GM12878 (cell line): ENCODE measurements around the gene UCHL5. TPM values are rescaled to one million over a fixed set of nuclear protein-coding genes. Genes with fewer than 3 reads are reported as not detected.

Experiments
- BMI1 ChIP-seq: fragments of 450-650 bp; IDR thresholded peaks from 2 replicates; pipeline ENCODE4 v1.6.1; 2016; ENCODE audit warnings: mild to moderate bottlenecking, moderate library complexity, borderline replicate concordance
- CTCF ChIP-seq, 3 experiments: IDR thresholded peaks in 2 of 3; conservative IDR thresholded peaks in 1 of 3; 2 replicates each; pipeline ENCODE4 v1.5.1; 2011; ENCODE audit warnings: low read depth in 3 of 3, low read length in 3 of 3, mild to moderate bottlenecking in 3 of 3, control low read depth in 2 of 3, moderate library complexity in 2 of 3, inconsistent platforms in 1 of 3, mixed read lengths in 1 of 3; ENCODE audit not compliant: control insufficient read depth in 2 of 3, insufficient read depth in 1 of 3; ENCODE audit errors: extremely low read depth in 1 of 3
- ELK1 ChIP-seq: IDR thresholded peaks from 2 replicates; pipeline ENCODE4 v1.6.1; 2012; ENCODE audit warnings: low read depth, low read length, improper control_type of control experiment
- ETV6 ChIP-seq, 2 experiments: fragments of 450-650 bp in 1 of 2; IDR thresholded peaks in 1 of 2; conservative IDR thresholded peaks in 1 of 2; 2 replicates each; pipeline ENCODE4 v1.6.1; 2014; ENCODE audit warnings: antibody characterized with exemption in 1 of 2, borderline replicate concordance in 1 of 2, low read depth in 1 of 2, mild to moderate bottlenecking in 1 of 2, moderate library complexity in 1 of 2
- HDAC6 ChIP-seq: fragments of 200-600 bp; sonication (generic); IDR thresholded peaks from one replicate; pipeline ENCODE4 v1.8.0; 2017; ENCODE audit warnings: antibody characterized with exemption; ENCODE audit not compliant: unreplicated experiment
- IRF4 ChIP-seq: IDR thresholded peaks from 2 replicates; pipeline ENCODE4 v1.6.1; 2011; ENCODE audit warnings: low read depth, low read length
- JUND ChIP-seq: IDR thresholded peaks from 2 replicates; pipeline ENCODE4 v1.6.1; 2012; ENCODE audit warnings: low read depth, mild to moderate bottlenecking, low read length, improper control_type of control experiment, moderate library complexity
- MYC ChIP-seq: IDR thresholded peaks from 2 replicates; pipeline ENCODE4 v1.6.1; 2011; ENCODE audit warnings: mild to moderate bottlenecking, low read length, moderate library complexity, inconsistent platforms; ENCODE audit not compliant: insufficient read depth, insufficient replicate concordance, insufficient read length, severe bottlenecking
- NFXL1 ChIP-seq: fragments of 450-650 bp; IDR thresholded peaks from 2 replicates; pipeline ENCODE4 v1.6.1; 2017; ENCODE audit warnings: antibody characterized with exemption, mild to moderate bottlenecking, borderline replicate concordance
- PRDM15 ChIP-seq: fragments of 450-650 bp; formaldehyde crosslinking; IDR thresholded peaks from 2 replicates; pipeline ENCODE4 v1.4.0; 2020; ENCODE audit warnings: mild to moderate bottlenecking, moderate library complexity
- RAD51 ChIP-seq: fragments of 450-650 bp; IDR thresholded peaks from 2 replicates; pipeline ENCODE4 v1.6.1; 2016; ENCODE audit warnings: moderate library complexity, mild to moderate bottlenecking, inconsistent platforms
- SMAD1 ChIP-seq: fragments of 450-650 bp; IDR thresholded peaks from 2 replicates; pipeline ENCODE4 v1.6.1; 2018; ENCODE audit warnings: mild to moderate bottlenecking, low read depth; ENCODE audit not compliant: partially characterized antibody
- SREBF1 ChIP-seq: IDR thresholded peaks from 2 replicates; pipeline ENCODE4 v1.6.1; 2012; ENCODE audit warnings: mild to moderate bottlenecking, low read length
- SREBF2 ChIP-seq: IDR thresholded peaks from 2 replicates; pipeline ENCODE4 v1.6.1; 2012; ENCODE audit warnings: mild to moderate bottlenecking, low read length
- YY1 ChIP-seq: IDR thresholded peaks from 2 replicates; pipeline ENCODE4 v1.6.1; 2011; ENCODE audit warnings: low read depth, mild to moderate bottlenecking, low read length
- ZNF274 ChIP-seq: IDR thresholded peaks from one replicate; pipeline ENCODE4 v1.8.0; 2011; ENCODE audit not compliant: insufficient read length, insufficient read depth
- polyA plus RNA-seq, 11 experiments: library from polyadenylated mRNA; depleted of rRNA in 4 of 11; unstranded in 6 of 11; stranded (reverse) in 5 of 11; fragments of >200 nt; fragmentation: Nextera tagmentation in 4 of 11; fragmentation: Illumina TruSeq in 1 of 11; extraction: Ambion mirVana in 4 of 11; extraction: Trizol in 1 of 11; gene quantifications; 1 replicate in 1 of 11; 2 replicates in 10 of 11; pipeline versions ENCODE4 v1.2.1 to v1.2.3, GENCODE V29; 2011 to 2016; ENCODE audit warnings: inconsistent platforms in 2 of 11, missing spikeins in 2 of 11, low read depth in 1 of 11
- total RNA-seq, 4 experiments: library from RNA; depleted of rRNA in 3 of 4; stranded (reverse); fragments of >200 nt in 3 of 4; fragmentation: Illumina TruSeq in 1 of 4; extraction: Trizol in 1 of 4; gene quantifications; 2 replicates each; pipeline versions ENCODE4 v1.2.1 to v1.2.3, GENCODE V29; 2013 to 2021
- TF ChIP-seq, protein P1 (sequence below): IDR thresholded peaks from 2 replicates; pipeline ENCODE4 v1.6.1; 2011; ENCODE audit warnings: mild to moderate bottlenecking, low read depth, low read length, moderate library complexity; ENCODE audit not compliant: insufficient replicate concordance
- TF ChIP-seq, protein P2 (sequence below): fragments of 450-650 bp; conservative IDR thresholded peaks from 2 replicates; pipeline ENCODE4 v1.6.1; 2017; ENCODE audit warnings: mild to moderate bottlenecking, moderate library complexity

UCHL5 gene
- total and polyA plus RNA-seq, 10 of the 15 experiments (the other 5 are each of a cell fraction or from before 2014, with no cell fraction given): 30.1 to 179 (median 60.1) TPM

DNA sequence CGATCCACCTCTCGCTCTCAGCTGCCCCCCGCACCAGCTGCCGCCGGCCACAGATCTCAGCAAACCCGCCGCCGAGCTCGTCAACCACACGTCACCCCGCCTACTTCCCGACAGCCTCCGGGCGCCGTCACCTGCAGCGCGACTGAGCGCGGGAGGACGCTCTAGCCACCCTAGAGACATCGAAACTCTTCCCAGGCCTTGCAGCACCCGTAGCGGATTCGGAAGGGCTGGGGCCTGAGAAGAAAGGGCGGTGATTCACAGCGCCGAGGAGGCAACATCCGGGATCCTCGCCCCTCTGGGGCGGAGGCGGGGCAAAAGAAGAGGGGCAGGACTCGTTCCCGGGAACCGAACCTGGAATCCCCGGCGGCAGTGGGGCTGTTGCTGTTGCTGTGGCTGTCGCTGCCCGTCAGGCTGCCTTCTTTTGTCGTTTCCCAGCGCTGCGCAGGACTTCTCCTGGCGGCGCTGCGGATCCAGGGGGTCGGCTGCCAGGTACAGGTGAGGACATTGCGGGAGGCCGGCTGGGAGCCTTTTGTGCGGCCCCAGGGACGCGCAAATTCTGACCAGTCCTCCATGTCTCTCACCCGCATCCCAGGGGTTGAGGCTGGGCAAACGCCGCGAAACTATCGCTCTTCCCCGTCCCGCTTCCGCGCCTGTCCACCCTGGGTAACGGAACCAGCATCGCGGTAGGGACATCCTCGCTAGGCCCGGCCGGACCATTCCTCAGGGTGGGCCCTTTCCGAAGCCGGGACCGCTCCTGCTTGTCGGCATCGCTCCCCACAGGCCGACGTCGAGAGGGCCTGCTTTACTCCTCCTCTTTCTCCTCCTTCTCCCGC, at the start of gene UCHL5, which contains the start of gene RO60 (continued):
- TF ChIP-seq, protein P1, sequence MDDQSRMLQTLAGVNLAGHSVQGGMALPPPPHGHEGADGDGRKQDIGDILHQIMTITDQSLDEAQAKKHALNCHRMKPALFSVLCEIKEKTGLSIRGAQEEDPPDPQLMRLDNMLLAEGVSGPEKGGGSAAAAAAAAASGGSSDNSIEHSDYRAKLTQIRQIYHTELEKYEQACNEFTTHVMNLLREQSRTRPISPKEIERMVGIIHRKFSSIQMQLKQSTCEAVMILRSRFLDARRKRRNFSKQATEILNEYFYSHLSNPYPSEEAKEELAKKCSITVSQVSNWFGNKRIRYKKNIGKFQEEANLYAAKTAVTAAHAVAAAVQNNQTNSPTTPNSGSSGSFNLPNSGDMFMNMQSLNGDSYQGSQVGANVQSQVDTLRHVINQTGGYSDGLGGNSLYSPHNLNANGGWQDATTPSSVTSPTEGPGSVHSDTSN: peak; percentile 60
- peak; percentile 71 for TF ChIP-seq IRF4
- TF ChIP-seq JUND: peak; percentile 62; the same call in 1 of the 2 replicates
- TF ChIP-seq ETV6 (conservative IDR thresholded peaks at IDR 0.05 in 1 of 2, IDR thresholded peaks at IDR 0.05 in 1 of 2; ENCODE audit: borderline replicate concordance in 1 of 2, low read depth in 1 of 2): peak in 1 of 2 experiments; percentile 26; a peak in 1 of 4 replicates
- no peak for TF ChIP-seq PRDM15 (CRISPR knock-in tag)
- TF ChIP-seq SMAD1: no peak
- peak; percentile 76 for TF ChIP-seq YY1
- TF ChIP-seq SREBF1: peak; percentile 52; the same call in 1 of the 2 replicates
- TF ChIP-seq, protein P2, sequence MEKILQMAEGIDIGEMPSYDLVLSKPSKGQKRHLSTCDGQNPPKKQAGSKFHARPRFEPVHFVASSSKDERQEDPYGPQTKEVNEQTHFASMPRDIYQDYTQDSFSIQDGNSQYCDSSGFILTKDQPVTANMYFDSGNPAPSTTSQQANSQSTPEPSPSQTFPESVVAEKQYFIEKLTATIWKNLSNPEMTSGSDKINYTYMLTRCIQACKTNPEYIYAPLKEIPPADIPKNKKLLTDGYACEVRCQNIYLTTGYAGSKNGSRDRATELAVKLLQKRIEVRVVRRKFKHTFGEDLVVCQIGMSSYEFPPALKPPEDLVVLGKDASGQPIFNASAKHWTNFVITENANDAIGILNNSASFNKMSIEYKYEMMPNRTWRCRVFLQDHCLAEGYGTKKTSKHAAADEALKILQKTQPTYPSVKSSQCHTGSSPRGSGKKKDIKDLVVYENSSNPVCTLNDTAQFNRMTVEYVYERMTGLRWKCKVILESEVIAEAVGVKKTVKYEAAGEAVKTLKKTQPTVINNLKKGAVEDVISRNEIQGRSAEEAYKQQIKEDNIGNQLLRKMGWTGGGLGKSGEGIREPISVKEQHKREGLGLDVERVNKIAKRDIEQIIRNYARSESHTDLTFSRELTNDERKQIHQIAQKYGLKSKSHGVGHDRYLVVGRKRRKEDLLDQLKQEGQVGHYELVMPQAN: peak; percentile 23
- no peak for TF ChIP-seq MYC
- no peak for TF ChIP-seq ZNF274
- peak in 1 of 3 experiments; percentile 9; a peak in 1 of 6 replicates for TF ChIP-seq CTCF (IDR thresholded peaks at IDR 0.05 in 2 of 3, conservative IDR thresholded peaks at IDR 0.05 in 1 of 3; ENCODE audit: control insufficient read depth in 2 of 3, extremely low read depth in 1 of 3, insufficient read depth in 1 of 3, low read depth in 3 of 3, low read length in 3 of 3)
- no peak for TF ChIP-seq NFXL1
- no peak for TF ChIP-seq BMI1
- peak; percentile 20; the same call in 1 of the 2 replicates for TF ChIP-seq RAD51
- 0 out of 2 replicates have a peak, but pooled peaks have one; percentile 44 for TF ChIP-seq ELK1
- TF ChIP-seq HDAC6: no peak
- no peak for TF ChIP-seq SREBF2
